AG10803 (cell line): Measurements from ENCODE around the gene HNRNPU.
A peak's percentile ranks its signal among the peaks of the same experiment; 100 is the strongest.

Experiments
- DNase-seq: peaks from one replicate; pipeline ENCODE4 v3.0.0; 2010; ENCODE audit warnings: low read depth
- H3K4me3 ChIP-seq: 2 replicates; pipeline ENCODE4 v1.5.1; 2011; ENCODE audit warnings: mild to moderate bottlenecking, low read length, control low read depth
- CTCF ChIP-seq: conservative IDR thresholded peaks from 2 replicates; pipeline ENCODE4 v1.5.1; 2011; ENCODE audit warnings: mild to moderate bottlenecking, low read length, control low read depth, inconsistent platforms

The HNRNPU gene

GRCh38 chr1:244869950-244870349, 5.6 kb upstream of the HNRNPU start:
- no peak overlapping the region for H3K4me3 ChIP-seq
- no peak for DNase-seq
- TF ChIP-seq CTCF, result no peak

- no peak overlapping the region for H3K4me3 ChIP-seq
- DNase-seq, result no peak
- TF ChIP-seq CTCF, result no peak
These were observed 5.1 kb upstream of the HNRNPU start for GRCh38 chr1:244869364-244869827.

GRCh38 chr1:244868484-244869363, 4.4 kb upstream of the HNRNPU start:
- DNase-seq, result no peak
- no peak overlapping the region for H3K4me3 ChIP-seq
- no peak for TF ChIP-seq CTCF

- H3K4me3 ChIP-seq, result no peak overlapping the region
- TF ChIP-seq CTCF, result no peak
- no peak for DNase-seq
These were observed 2.0 kb upstream of the HNRNPU start for GRCh38 chr1:244866355-244866754.

GRCh38 chr1:244865820-244866219, 1.5 kb upstream of the HNRNPU start:
- no peak for DNase-seq
- H3K4me3 ChIP-seq, result no peak overlapping the region
- TF ChIP-seq CTCF, result no peak

GRCh38 chr1:244865028-244865371, 657 bp upstream of the HNRNPU start:
- H3K4me3 ChIP-seq, result peak overlapping the region; percentile 68
- DNase-seq, result no peak

More at GRCh38 chr1:244865028-244865371, 657 bp upstream of the HNRNPU start:
- TF ChIP-seq CTCF, result no peak
